ENCODE data around the gene POLE.

Gene POLE

DNA sequence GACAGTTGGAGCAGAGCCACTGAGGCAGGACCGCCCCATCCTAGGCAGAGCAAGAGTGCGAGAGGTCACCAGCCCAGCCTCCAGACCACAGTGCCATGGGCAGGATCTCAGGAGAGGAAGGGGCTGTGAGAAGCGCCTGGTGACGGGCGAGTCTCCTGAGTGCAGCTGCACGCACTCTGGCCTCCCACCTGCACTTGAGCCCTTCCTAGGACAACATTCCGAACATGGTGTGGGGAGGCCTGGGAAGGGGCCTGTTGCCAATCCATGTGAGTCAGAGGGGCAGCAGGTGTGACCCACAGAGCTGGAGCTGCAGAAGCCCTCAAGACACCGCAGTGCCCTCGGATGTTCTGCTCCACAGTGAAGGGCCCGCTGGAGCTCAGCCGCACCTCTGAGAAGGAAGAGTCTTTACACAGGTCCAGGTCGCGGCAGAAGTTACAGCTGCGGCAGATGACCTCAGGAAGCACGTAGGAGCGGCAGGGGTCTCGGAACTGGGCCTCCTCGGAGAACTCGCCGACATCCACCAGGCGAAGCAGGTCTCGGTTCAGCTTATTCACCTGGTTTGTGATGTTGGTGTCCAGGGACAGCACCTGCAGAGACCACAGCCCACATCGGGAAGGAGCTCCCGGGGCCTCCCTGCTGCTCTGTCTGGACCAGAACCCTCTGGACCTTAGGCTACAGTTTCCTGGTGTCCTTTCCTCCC is 61.3 kb downstream of the POLE start:
- no peak for DNase-seq

DNA sequence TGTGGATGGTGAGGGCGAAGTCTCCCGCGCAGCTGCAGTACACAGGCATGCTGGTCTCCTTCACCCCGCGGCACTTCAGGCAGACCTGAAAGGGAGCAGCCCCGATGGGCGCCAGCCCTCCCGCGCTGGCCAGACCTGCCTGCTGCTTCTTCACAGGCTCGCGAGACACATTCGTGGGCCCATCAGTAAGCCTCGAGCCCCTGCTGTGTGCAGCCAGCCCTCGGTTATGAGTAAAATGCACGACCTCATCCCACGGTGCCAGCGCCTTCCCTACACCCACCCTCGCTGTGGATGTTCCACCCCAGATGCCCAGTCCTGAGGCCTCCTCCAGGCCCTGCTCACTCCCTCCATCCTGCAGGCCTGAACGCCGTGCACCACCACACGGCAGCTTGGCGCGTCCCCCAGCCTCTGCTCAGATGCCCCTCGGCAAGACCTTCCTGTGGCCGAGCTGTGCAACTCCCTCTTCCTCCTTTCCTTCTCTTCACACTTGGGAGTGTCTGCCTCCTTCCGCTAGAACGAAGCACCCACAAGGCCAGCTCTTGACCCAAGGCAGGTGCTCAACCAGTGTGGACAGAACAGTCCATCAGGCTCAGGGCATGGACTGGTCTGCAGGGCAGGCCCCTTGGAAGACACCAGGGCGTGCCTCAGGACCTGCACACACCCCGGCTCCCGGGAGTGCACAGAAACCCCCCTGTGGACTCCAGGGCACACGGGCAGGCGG is 62.1 kb downstream of the POLE start:
- no peak for DNase-seq

DNA sequence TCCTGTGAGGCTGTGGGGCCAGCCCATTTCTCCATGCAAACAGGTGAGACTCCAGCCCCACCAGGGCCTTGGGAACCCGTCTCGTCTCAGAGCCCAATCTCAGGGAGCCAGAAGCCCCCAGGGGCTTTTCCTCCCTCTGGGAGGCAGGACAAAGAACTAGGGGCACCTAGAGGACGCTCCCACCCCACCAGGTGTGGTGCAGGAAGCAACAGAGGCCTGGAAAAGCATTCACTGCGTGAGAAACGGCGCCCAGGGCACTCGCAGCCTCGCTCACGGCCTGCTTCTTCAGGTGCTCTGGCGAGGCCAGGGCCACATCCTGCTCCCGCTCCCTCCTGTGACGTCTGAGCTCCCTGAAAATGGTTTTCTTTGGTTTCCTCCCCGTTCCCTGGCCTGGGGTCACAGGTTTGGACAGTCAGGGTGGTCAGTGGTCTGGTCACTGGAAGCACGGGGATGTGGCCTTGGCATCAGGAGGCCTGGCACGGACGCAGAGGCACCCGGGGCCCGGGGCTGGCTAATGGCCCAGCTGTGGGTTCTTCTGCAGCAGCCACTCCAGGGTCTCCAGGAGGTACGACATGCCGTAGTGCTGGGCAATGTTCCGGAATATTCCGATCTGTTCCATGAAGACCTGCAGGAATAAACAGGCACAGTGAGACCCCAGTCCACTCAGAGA is 62.8 kb downstream of the POLE start:
- DNase-seq: no peak

DNA sequence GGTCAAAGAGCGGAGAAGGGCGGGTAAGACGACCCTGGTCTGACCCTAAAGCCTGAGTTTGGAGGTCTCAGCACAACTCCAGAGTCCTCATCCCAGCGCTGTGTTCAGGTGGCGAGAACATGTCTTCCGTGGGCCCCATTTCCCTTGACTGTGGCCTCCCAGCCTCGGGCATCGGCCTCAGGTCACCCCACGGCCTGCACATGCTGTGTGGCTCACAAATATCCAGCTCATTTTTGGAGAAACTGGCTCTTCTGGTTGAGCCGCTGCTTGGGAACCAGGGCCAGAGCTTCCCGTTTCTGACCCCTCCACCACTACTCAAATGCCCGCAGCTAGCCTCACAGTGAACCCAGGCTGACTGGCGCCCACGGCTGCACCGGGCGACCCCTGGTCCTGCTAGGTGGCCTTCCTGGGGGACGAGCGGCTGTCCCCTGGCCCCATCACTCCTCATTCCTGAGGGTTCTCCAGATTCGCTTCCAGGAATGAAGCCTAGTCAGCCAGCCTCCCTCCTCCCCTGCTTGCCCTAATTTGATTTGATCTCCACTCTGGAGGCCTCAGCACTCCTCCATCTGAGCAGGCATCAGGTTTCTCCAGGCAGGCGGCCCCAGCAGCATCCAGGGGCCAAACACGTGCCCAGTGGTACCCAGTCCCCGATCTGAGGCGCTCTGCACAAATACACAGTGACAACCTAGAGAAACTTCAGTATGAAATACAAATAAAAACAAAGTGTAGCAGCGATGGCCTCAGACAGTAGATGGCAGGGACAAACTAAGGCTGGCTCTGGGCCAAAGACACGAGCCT is 63.9 kb downstream of the POLE start:
- no peak for DNase-seq

DNA sequence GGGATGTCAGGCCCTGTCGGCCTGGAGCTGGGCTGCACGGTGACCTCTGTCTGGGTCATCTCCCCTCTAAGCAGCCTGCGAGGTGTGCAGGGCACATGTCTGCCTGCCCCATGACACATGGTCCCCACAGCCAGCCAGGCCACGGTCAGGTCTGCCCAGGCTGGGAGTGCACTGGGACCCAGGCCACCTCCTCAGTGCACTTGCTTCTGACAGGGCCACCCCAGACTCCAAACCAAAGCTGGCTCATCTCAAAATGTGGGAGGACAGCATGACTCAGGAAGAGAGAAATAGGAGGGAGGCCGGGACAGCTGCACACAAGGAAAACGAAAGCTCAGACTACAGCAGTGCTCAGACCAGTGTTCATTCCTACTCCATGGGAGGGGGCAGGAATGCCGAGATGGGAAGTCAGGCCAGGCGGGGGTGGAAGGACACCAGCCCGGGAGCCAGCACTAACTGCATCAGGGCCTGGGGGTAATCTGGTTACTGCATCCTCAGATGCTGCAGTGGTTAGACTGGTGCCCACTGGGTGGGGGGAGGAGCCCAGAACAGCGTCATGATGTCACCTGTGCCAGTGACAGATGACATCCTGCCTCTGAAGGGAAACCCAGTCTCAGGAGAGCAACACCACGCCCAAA is 64.6 kb downstream of the POLE start:
- no peak for DNase-seq

DNA sequence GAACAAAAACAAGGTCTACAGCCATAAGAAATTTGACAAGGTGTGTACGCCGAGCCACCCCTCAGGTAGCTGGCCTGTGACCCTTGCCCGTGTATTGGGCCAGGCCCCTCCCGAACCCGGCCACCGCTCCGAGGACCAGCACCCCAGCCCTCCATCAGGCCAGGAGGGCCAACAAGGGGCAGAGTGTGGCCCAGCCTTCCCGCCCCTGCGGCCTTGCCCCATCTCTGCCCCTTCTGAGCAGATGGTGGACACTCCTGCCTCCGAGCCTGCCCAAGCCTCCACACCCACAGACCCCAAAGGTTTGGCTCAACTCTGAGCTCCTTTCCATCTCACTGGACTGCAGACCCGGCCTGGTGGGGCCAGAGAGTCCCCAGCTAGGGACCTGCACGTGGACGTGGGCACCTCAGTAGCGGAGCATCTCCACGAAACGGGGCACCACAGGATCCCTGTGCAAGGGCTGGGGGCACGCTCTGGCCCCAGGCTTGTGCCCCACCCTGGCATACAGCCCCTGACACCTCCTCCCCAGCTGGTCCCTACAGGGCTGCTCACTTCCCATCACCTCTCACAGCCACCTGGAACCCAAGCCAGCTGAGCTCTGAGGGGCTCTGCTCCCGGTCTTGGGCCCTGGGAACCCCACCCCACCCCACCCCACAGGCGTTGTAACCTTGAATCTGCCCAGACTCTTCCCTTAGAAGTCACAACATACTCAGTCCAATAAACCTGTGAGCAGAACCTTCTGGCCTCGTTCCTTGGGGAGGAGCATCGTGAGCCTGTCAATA is 65.3 kb downstream of the POLE start:
- DNase-seq: no peak

DNA sequence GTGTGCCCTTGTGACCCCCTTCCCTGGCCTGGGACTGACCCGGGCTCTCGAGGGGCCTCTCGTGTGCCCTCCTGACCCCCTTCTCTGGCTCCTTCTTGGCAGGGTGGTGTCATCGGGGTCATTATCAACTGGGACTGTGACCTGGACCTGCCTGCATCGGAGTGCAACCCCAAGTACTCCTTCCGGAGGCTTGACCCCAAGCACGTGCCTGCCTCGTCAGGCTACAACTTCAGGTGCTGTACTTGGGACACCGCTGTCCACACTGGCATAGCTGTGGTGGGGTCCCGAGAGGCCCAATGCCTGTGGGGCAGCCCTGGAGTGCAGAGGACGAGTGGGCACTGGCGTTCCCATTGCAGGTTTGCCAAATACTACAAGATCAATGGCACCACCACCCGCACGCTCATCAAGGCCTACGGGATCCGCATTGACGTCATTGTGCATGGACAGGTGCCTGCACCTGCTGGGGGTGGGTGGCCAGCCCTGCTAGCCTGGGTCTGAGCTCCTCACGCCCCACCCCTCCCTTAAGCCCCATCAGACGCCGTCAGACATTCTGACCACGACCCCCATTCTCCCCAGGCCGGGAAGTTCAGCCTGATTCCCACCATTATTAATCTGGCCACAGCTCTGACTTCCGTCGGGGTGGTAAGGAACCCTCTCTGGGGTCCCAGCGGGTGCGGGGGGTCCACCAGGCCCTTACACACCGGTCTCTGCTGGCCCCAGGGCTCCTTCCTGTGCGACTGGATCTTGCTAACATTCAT is 66.1 kb downstream of the POLE start:
- DNase-seq: no peak

DNA sequence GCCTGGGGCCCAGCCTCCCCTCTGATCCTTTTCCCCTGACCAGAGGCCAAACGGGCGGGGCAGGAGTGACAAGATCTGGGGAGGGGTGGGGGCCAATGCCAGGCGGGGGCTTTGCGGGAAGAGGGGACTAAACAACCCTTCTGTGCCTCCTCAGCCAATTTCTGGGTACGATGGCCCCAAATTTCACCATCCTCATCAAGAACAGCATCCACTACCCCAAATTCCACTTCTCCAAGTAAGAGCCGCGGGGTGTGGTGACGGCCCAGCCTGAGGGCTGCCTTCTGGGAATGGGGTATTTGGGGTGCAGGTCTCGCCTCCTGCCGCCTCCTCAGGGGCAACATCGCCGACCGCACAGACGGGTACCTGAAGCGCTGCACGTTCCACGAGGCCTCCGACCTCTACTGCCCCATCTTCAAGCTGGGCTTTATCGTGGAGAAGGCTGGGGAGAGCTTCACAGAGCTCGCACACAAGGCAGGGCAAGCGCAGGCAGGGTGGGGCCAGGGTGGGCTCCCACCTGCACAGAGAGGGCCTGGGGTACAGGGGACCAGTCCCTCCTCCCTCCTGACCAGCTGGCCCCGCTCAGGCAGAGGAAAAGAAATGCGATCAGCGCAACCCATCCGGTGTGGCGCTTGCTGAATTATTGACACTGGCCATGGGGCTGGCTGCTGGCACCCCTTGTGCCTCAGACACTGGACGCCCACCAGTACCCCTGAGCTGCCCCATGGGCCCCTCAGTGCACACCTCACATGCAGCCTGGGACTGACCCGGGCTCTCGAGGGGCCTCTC is 66.8 kb downstream of the POLE start:
- DNase-seq: peak in 1 of 2 experiments; percentile 19

DNA sequence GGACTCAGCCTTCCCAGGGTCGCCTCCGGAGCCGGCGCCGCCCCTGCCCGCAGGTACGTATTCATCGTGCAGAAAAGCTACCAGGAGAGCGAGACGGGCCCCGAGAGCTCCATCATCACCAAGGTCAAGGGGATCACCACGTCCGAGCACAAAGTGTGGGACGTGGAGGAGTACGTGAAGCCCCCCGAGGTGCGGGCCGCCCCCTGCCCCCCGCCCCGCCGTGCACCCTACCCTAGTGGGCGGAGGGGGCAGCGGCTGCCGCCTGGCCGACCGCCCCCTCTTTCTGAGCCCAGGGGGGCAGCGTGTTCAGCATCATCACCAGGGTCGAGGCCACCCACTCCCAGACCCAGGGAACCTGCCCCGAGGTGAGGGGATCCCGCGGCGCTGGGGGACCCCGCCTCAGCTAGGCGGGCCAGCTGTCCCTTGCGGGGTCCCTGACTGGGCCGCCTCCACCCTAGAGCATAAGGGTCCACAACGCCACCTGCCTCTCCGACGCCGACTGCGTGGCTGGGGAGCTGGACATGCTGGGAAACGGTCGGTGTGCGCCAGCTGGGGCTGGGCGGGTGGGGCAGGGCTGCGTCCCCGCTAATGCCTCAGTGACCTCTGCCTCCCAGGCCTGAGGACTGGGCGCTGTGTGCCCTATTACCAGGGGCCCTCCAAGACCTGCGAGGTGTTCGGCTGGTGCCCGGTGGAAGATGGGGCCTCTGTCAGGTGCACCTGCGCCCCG is 67.6 kb downstream of the POLE start:
- peak in 1 of 2 experiments; percentile 33 for DNase-seq

DNA sequence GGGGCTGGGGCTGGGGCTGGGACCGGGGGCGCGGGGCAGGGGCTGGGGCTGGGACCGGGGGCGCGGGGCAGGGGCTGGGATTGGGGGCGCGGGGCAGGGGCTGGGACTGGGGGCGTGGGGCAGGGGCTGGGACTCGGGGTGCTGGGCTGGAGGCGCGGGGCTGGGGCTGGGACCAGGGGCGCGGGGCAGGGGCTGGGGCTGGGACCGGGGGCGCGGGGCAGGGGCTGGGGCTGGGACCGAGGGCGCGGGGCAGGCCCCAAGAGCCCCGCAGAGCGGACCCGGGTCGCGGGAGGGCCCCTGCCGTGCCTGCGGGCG is 68.1 kb downstream of the POLE start:
- DNase-seq: no peak

DNA sequence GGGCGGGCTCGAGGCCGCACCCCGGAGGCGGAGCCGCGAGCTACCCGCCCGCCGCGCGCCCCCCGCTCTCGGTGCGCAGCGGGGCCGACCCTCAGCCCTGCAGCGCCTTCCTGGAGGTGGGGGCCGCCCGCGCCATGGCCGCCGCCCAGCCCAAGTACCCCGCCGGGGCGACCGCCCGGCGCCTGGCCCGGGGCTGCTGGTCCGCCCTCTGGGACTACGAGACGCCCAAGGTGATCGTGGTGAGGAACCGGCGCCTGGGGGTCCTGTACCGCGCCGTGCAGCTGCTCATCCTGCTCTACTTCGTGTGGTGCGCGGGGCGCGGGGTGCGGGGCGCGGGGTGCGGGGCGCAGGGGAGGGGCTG is 68.5 kb downstream of the POLE start, which contains the start of gene P2RX2:
P2RX2 (plus strand) TSS at position 94 of the 361 bp plus-strand sequence; CDS start at position 135, 41 bp downstream.
- no peak for DNase-seq

DNA sequence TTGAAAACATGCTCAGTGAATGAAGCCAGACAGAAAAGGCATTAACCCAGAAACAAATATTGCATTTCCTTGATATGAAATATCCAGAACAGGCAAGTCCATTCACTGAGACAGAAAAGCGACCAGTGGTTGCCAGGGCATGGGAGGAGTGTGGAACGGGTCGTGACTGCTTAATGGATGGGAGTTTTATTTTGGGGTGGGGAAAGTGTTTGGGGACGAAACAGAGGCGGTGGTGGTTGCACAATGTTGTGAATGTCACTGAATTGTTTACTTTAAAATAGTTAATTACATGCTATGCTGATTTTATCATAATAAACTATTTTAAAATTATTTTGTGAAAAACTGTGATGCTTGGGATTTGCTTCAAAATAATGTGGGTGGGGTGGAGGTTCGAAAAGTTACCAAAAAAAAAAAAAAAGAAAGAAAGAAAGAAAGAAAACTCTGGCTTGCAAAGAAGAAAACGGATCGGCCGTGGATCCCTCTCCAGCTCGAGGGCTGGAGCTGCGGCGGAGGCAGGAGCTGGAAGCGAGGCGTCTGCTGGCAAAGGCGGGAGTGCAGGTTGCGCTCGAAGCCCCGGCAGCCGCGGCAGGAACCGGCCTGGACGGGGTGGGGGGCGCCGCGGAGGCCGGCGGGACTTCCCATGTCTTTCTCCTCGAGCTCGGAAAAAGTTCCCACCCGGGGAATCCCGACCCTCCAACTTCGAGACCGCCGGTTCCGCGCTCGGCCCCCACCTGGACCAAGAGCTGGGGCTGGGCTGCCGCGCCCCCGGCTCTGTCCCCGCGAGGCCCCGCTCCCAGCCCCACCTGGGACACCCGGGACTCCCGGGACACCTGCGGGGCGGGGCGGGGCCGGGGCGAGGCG is 69.1 kb downstream of the POLE start:
- DNase-seq: peak in 1 of 2 experiments; percentile 16

DNA sequence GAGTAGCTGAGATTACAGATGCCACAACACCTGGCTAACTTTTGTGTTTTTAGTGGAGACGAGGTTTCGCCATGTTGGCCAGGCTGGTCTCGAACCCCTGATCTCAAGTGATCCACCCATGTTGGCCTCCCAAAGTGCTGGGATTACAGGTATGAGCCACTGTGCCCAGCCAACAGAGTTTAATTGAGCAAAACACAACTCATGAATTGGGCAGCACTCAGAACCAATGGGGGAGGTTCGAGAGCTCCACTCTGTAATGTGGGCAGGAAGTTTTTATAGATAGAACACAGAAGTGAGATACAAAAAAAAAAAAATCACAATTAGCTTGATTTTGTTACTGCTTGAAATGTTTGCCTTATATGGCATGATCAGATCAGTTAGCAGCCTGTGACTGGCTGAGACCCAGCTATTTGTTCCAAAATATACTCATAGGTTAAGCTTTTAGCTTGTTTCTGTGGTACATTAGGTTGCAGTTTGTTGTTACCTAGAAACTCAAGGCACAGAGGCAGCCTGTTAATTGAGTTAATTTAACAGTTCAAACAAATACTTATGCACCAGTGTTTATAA is 69.9 kb downstream of the POLE start:
- DNase-seq: no peak

DNA sequence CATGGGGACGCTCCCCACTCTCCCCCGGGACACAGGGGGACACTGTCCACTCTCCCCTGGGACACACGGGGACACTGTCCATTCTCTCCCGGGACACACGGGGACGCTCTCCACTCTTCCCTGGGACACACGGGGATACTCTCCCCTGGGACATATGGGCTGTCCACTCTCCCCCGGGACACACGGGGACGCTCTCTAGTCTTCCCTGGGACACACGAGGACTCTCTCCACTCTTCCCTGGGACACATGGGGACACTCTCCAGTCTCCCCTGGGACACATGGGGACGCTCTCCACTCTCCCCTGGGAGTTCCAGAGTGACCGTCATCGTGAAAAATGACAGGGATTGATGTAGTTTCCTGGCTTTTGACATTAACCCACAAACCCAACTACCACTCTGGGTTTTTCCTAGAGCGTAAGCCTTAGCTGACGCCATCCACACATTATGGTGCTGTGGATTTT is 71.5 kb downstream of the POLE start:
- peak in 1 of 2 experiments; percentile 31 for DNase-seq

DNA sequence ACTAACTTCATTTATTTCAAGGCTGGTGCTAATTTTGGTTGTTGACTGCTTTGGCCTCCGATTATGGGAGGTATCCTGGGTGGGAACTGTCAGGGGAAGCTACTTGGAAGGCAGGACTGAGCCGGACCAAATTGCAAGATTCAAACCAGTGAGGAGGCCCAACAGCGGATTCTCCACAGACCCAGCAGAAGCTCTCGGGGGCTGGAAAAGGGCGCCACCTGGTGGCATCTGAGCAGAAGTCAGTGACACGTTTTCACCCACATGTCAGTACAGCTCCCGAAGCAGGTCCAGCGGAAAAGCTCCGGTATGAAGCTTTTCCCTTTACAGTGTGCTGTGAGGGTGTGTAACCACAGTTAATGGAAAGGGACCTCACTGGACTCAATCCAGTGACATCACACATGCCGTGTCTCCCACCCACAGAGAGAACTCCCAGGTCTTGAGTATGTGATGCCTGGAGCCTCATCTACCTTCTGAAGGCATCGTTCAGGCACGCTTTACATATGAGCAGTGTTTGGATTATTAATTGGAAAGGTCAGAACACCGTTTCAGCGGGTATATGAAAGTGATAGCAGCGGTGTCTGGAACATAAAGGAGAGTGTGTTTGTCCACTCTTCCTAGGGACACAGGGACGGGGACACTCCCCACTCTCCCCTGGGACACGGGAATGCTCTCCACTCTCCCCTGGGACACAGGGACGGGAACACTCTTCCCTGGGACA is 72.1 kb downstream of the POLE start:
- DNase-seq: peak; percentile 74 to 82

DNA sequence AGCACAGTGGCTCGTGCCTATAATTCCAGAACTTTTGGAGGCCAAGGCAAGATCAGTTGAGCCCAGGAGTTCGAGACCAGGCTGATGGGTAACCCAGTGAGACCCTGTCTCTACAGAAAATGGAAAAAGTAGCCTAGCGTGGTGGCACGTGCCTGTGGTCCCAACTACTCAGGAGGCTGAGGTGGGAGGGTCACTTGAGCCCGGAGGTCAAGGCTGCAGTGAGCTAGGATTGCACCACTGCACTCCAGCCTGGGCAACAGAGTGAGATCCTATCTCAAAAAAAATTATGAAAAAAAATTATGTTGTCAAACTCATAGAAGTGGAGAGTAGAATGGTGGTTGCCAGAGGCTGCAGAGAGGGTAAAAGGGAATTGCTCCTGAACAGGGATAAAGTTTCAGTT is 73.1 kb downstream of the POLE start:
- DNase-seq: no peak

DNA sequence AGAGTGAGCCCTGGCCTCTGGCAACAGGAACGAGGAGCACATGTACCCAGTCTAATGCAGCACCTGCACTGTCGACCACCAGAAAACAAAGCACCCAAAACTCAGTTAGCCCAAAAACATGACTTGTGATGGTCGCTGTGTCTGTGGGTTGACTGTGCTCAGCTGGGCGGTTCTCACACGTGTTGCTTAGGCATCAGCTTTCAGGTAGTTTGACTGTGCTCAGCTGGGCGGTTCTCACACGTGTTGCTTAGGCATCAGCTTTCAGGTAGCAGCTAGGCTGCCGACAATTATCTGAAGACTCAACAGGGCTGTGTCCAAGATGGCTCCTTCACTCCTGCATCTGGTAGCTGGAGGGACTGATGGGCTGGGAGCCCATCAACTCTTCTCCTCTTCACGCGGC is 75.5 kb downstream of the POLE start:
- no peak for DNase-seq
